NT2/D1 (cell line): ENCODE results near the gene PPP1R3D.

Experiments used
- YY1 ChIP-seq: IDR thresholded peaks from 2 replicates; pipeline ENCODE4 v1.6.1; 2011; ENCODE audit not compliant: insufficient read length, insufficient read depth
- ZNF274 ChIP-seq: IDR thresholded peaks from 2 replicates; pipeline ENCODE4 v1.6.1; 2011; ENCODE audit warnings: mild to moderate bottlenecking, low read depth, low read length

- no peak for TF ChIP-seq ZNF274
- TF ChIP-seq YY1: no peak
Measured at GRCh38 chr20:59958626-59959025, 18.5 kb upstream of the PPP1R3D start.
